GM19397 (cell line): ENCODE measurements around the gene LILRB2.
"Not testable (repeated sequence)": the region's sequence is repeated elsewhere in the genome, so short reads cannot be mapped to it uniquely, and the experiment has no call there.

Experiments used
- ATAC-seq: cut with Tn5 transposase; IDR thresholded peaks from one replicate; pipeline ENCODE4 v1.9.1; 2021; ENCODE audit warnings: mild to moderate bottlenecking, moderate library complexity; ENCODE audit not compliant: unreplicated experiment

Gene LILRB2

DNA sequence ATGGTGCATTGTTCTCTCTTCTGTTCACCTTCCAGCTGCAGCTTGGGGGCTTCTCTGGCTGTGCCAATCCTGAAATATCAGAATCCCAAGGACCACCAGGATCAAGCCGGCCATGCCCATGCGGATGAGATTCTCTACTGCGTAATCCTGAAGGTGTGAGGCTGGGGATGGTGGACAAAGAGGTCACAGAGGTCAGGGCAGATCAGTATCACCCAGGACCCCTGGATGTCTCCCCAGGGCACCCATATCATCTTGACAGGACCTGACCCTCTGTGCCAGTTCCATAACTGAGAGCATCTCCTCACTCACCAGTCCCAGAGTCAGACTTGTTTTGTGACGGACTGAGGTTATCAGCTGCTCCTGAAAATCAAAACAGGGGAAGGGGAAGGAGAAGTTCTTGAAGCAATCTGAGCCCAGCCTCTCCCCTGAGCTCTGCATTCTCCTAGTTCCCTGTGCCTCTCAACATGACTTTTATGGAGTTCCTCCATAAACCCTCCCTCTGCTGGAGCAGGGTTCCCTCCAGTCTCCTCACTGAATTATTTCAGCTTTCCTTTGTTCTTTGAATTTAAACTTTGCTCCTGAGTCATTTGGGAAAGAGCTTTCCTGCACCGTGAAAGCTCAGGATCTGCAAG is 26.6 kb upstream of the LILRB2 start:
- ATAC-seq, result no peak

- ATAC-seq, result no peak
Observed at GRCh38 chr19:54305141-54305540, 24.2 kb upstream of the LILRB2 start.

- ATAC-seq, result no peak
Observed at GRCh38 chr19:54302257-54302656, 21.3 kb upstream of the LILRB2 start.

DNA sequence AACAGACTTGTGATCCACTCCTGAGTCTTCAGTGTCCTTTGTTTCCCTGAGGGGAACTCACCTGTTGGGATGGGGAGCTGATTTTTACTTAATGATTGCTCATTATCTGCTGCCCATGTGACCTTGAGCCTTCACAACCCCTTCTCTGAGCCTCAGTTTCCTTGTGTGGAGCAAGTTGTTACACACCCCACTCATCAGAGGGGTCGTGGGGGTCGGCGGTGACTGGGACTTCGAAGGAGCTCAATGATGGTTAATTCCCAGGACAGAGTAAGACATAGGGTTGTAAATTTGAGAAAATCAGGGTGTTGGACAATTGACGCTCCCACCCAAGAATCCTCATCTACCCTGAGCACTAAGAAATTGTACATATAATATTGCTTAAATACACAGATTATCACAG is 18.6 kb upstream of the LILRB2 start:
- ATAC-seq, result no peak

DNA sequence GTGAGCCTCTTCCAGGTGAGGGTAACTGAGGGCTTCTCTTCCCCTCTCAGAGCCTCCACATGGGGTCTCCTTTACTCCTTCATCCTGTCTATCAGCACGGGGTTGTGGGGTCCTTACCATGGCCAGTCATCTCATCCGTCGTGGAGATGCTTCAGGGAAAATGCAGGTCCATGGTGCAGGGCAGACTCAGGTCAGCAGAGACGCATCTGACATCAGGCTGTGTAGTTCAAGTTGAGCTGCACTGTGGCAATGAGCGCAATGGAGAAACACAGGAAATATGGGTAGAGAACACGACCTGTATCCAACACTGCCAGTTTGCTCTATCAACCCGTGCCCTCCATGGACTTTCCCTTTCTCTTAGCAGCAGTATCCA is 18.2 kb upstream of the LILRB2 start:
- no peak for ATAC-seq

DNA sequence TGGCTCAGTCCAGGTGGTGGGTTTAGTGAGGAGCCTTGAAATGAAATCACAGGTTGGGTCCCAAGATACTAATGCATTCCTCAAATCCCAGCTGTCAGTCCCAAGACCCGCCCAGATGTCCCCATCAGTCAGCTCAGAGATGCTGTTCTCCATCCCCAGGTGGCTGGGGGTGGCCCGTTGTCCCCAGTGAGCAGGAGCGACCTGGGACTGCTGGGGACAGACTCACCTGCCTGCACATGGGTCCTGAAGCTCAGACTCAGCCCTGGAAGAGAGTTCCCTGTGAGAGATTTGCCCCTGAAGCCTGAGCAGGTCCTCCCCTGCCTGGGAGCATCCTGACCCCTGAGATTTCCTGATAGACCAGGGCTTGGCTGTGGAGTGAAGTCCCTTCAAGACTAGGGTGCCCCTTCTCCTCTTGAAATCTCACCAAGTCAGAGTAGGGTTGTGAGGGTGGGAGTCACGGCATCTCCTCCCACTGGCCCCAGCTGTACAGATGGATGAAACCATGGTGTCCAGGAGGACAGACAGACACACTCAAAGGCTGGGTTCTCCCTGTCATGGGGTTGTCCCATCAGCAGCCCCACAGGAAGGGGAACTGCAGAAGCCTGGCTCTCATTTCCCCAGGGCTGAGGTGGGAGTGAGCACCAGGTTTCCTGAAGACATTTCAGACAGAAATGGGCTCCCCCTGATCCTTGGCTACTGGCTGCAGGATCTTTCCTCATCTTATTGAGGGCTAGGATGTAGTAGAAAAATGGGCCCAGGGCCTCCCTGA is 17.6 kb upstream of the LILRB2 start:
- no peak for ATAC-seq

GRCh38 chr19:54297759-54298305 is 16.9 kb upstream of the LILRB2 start:
- ATAC-seq, result no peak

DNA sequence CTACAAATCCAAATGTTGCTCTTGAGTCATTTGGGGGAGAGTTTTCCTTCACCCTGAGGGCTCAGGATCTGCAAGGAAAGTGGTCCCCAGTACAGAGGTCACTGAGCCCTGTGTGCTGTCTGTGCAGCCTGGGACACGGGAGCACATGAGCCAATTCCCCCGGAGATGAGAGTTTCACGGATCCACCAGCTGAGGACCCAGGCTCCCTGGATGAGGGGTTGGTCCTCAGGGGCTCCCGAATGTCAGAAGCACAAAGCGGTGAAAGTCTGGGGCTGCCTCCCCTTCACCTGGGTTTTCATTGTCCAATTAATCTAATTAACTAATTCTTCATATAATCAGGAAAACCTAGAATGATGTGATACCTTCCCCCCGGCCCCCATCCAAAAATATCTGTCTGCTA is 13.6 kb upstream of the LILRB2 start:
- no peak for ATAC-seq

DNA sequence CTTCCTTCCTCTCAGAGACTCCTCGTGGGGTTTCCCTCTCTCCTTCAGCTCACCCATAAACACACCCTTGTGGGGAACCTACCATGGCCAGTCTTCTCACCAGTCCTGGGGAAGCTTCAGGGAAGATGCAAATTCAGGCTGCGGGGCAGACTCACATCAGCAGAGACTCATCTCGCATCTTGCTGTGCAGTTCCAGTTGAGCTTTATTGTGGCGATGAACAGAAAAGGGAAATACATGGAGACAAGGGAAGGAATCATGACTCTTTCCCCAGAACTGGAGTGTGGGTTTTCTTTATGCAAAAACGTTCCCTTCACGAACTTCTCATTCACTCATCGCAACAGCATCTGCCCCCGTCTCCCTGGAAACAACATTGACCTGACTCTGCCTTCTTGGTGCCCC is 8.2 kb upstream of the LILRB2 start:
- ATAC-seq, result not testable (repeated sequence)

DNA sequence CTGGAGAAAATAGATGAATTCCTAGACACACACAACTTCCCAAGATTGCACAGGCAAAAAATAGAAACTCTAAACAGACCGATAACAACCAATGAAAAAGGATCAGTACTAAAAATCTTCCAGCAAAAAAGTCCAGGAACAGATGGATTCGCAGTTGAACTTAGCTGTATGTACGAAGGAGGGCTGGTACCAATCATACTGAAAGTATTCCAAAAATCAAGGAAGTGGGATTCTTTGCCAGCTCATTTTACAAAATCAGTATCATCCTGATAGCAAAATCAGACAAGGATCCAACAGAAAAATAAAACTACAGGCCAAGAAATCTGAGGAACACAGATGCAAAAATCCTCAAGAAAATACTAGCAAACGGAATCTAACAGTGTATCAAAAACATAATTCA is 6.5 kb upstream of the LILRB2 start:
- ATAC-seq, result no peak

GRCh38 chr19:54286283-54286682 is 5.4 kb upstream of the LILRB2 start:
- ATAC-seq, result not testable (repeated sequence)

DNA sequence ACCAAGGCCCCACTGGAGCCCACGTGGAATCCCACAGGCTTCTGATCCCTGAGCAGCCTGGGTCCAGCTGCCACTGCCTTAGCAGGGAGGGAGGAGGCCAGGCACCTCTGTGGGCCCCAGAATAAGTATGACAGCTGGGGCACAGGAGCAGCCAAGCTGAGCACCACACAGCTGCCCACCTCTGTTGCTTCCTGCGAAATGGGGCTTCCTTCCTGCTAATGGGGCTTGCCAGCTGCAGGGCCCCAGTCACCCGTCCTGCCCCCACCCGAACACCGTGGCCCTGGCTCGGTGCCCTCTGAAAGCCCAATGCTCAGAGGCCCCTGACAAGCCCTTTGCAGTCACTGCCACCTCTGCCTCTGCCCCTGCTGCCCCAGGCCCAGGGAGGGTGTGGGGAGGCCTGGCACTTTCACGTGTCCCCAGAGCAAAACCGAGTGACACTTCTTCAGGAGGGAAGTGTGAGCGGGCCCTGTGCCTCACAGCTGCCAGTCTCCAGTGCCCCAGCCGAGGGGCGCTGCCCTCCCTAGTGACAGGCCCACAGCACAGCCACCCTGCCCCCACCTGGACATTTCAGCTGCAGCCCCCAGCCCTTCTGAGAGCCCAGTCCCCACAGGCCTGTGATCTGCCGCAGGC is 4.6 kb upstream of the LILRB2 start:
- not testable (repeated sequence) for ATAC-seq

GRCh38 chr19:54282686-54283470 is 2.0 kb upstream of the LILRB2 start:
- no peak for ATAC-seq

DNA sequence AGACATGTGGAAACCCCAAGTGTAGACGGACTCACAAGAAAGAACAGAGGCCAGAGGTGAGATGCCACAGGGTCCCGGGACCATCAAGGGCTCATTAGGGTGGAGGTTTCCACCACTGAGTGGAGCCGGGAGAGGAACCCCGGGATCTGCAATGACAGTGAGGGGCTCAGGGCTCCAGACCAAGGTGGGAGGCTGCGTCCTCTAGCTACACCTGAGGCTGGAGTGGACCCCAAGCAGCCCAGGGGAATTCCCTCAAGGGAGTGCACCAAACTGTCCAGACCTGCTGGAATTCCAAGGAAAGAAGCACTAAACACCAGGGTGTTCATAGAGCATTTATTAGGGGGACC is 792 bp upstream of the LILRB2 start:
- ATAC-seq, result not testable (repeated sequence)

- ATAC-seq, result not testable (repeated sequence)
Observed at GRCh38 chr19:54280441-54280840, 469 bp downstream of the LILRB2 start.

- ATAC-seq, result not testable (repeated sequence)
Observed at GRCh38 chr19:54280025-54280424, 885 bp downstream of the LILRB2 start.

GRCh38 chr19:54279406-54279962 is 1.4 kb downstream of the LILRB2 start:
- ATAC-seq, result no peak

DNA sequence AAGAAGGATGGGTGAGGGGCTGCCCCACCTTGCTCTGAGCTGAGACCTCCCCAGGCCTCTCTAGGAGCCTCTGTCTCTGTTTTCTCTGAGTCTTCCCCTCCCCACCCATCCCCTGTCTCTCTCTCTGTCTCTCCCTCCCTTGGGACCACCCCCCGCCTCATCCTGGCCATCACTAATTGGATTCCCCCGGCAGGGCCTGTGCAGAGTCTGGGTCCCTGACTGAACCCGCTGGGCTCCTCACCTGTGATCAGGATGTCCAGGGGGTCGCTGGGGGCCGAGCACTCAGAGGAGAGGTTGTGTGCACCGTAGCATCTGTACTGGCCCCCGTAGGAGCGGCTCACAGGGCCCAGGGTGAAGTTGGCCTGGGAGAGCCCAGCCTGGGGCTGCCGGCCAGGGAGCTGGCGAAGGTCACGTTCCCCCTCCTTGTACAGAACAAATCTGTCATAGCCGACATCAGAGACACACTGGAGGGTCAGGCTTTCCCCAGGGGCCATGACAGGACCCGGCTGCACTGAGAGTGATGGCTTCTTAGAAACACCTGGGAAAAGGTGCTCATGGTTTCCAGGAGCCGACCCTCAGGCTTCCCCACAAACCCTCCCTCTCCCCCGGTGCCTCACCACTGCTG is 2.2 kb downstream of the LILRB2 start:
- ATAC-seq, result not testable (repeated sequence)

DNA sequence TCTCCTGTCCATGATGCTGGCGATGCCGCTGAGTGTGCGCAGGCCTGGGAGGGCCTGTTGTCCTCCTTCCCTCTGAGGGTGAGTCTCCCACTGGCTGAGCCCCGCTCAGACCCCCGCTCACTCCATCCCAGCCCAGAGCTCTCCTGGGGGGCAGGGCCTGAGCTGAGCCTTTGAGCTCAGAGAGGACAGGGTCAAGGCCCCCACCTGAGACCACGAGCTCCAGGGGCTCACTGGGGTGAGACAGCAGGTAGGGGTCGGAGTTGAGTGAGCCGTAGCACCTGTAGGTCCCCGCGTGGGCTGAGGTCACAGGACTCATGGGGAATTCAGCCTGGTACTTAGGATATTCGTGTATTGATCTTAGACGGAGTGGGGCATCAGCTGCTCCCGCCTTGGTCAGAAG is 2.9 kb downstream of the LILRB2 start:
- ATAC-seq, result not testable (repeated sequence)

- ATAC-seq, result not testable (repeated sequence)
Observed at GRCh38 chr19:54277111-54277615, 3.7 kb downstream of the LILRB2 start.
